Immature natural killer cell (primary cell): ENCODE results near the gene CDHR3. TPM values are rescaled to one million over a fixed set of nuclear protein-coding genes. Genes with fewer than 3 reads are reported as not detected.

Experiments
- DNase-seq, 3 donors: peaks; one replicate each; pipeline ENCODE4 v3.0.0; 2022; ENCODE audit warnings: mixed read lengths in 1 of 3
- H3K27ac Mint-ChIP-seq, 6 donors: one replicate each; pipeline ENCODE4 v1.8.0; 2020; ENCODE audit warnings: mixed read lengths in 6 of 6, mild to moderate bottlenecking in 5 of 6, inconsistent platforms in 4 of 6, moderate library complexity in 3 of 6
- H3K27me3 Mint-ChIP-seq, 3 donors: one replicate each; pipeline ENCODE4 v1.8.0; 2020 to 2021; ENCODE audit warnings: low read depth in 3 of 3, mild to moderate bottlenecking in 3 of 3, mixed read lengths in 3 of 3, moderate library complexity in 3 of 3, inconsistent platforms in 1 of 3
- H3K36me3 Mint-ChIP-seq, 3 donors: one replicate each; pipeline ENCODE4 v1.8.0; 2020; ENCODE audit warnings: mixed read lengths in 3 of 3, inconsistent platforms in 2 of 3, mild to moderate bottlenecking in 2 of 3
- H3K4me1 Mint-ChIP-seq, 2 donors: one replicate each; pipeline ENCODE4 v1.8.0; 2020; ENCODE audit warnings: inconsistent platforms in 2 of 2, mild to moderate bottlenecking in 2 of 2, mixed read lengths in 2 of 2, moderate library complexity in 1 of 2
- H3K4me3 Mint-ChIP-seq, 5 donors: one replicate each; pipeline ENCODE4 v1.8.0; 2020; ENCODE audit warnings: mild to moderate bottlenecking in 5 of 5, mixed read lengths in 5 of 5, inconsistent platforms in 3 of 5, moderate library complexity in 3 of 5
- H3K9me3 Mint-ChIP-seq, 6 donors: one replicate each; pipeline ENCODE4 v1.8.0; 2020; ENCODE audit warnings: mild to moderate bottlenecking in 6 of 6, mixed read lengths in 6 of 6, inconsistent platforms in 4 of 6, moderate library complexity in 3 of 6
- polyA plus RNA-seq, 3 donors: library from polyadenylated mRNA; unstranded; fragments of 300-500 nt; fragmentation: Illumina TruSeq; gene quantifications; one replicate each; pipeline ENCODE4 v1.2.3, GENCODE V29; 2021

Gene CDHR3
- polyA plus RNA-seq, 3 donors from 2014 or later: 1.2 to 3.4 (median 2.1) TPM

DNA sequence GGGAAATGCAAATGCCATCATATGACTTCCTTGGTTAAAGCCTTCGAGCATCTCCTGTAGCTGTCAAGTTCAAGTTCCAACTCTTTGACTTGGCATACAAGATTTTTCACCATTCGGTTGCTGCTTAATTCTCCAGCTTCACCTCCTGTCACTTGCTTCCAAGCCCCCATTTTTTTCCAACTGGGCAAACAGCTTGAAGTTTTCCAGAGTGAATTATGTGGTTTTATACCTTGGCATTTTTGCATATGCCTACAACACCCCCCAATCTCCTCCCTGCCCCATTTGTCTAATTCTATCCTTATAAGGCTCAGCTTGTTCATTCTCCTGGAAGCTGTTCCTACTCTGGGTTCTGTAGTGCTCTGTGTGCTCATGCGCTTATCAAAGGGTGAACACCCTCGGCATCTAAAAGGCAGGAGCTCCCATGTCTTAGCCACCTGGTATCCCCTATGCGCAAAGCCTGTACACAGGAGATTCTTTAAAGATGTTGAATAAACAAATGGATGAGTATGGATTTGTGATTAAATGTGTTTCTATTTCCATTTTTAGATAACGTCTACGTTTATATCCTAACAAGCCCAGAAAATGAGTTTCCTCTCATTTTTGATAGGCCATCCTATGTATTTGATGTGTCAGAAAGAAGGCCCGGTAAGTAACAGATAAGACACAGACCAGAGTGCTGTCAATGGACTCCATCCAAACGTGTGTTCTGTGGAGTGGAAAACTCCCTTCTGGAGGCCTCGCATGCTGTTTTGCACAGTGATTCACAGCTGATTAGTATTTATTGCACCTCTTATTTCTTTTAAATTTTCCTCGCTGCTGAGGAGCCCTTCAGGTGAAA, 52.5 kb downstream of the CDHR3 start:
- Mint-ChIP-seq H3K4me1 (no peaks in the 10 kb centered on the region), H3K4me3 (no peak overlapping the region), H3K27me3 (peaks cover 5 to 22% (median 5%) of the 10 kb centered on the region in 3 donors), H3K36me3 (peaks cover 4 to 6% (median 5%) of the 10 kb centered on the region in 3 donors), H3K27ac (no peak overlapping the region), H3K9me3 (no peaks in the 10 kb centered on the region)
- DNase-seq: no peak

DNA sequence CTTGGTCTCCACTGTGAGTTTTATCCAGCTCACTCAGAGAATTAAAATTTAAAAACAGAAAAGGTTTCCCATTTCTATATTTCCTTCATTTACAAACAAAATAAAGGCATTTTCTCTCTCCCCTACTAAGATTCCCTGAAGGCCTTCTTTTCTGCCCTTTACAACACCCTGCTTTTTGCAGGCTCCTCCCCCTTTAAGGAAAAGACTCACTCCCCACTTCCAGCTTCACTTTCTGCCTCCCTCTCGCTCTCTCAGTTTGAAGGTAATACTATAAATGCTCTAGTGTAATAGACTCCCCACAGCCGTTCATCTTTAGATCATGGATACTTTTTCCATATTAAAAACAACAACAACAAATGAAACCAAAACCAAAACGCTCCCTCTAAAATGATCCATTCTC, 53.3 kb downstream of the CDHR3 start:
- H3K27me3 Mint-ChIP-seq: peaks cover 5 to 24% (median 6%) of the 10 kb centered on the region in 3 donors
- no peak overlapping the region for H3K27ac Mint-ChIP-seq
- H3K4me1 Mint-ChIP-seq: peaks cover under 1% of the 10 kb centered on the region in 2 donors
- H3K9me3 Mint-ChIP-seq: no peaks in the 10 kb centered on the region
- DNase-seq: no peak
- H3K4me3 Mint-ChIP-seq: no peak overlapping the region
- peaks cover 4 to 5% (median 5%) of the 10 kb centered on the region in 3 donors for H3K36me3 Mint-ChIP-seq

DNA sequence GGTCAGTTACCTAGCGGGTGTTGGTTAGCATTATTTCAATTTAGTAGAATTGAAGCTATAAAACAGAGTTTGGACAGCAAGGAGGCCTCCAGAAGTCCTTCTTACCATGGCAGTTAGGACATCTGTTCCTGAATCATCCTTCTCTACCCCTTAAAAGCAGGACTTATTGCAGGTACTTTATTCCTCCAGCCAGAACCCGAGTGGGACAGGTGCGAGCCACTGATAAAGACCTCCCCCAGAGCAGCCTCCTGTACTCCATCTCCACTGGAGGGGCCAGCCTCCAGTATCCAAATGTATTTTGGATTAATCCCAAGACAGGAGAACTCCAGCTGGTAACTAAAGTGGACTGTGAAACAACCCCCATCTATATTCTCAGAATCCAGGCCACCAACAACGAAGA, 54.6 kb downstream of the CDHR3 start:
- Mint-ChIP-seq H3K27ac (no peak overlapping the region), H3K4me1 (peaks cover 13 to 14% of the 10 kb centered on the region in 2 donors), H3K27me3 (peaks cover 7 to 33% (median 9%) of the 10 kb centered on the region in 3 donors), H3K4me3 (no peak overlapping the region), H3K36me3 (no peaks in the 10 kb centered on the region), H3K9me3 (no peaks in the 10 kb centered on the region)
- no peak for DNase-seq

DNA sequence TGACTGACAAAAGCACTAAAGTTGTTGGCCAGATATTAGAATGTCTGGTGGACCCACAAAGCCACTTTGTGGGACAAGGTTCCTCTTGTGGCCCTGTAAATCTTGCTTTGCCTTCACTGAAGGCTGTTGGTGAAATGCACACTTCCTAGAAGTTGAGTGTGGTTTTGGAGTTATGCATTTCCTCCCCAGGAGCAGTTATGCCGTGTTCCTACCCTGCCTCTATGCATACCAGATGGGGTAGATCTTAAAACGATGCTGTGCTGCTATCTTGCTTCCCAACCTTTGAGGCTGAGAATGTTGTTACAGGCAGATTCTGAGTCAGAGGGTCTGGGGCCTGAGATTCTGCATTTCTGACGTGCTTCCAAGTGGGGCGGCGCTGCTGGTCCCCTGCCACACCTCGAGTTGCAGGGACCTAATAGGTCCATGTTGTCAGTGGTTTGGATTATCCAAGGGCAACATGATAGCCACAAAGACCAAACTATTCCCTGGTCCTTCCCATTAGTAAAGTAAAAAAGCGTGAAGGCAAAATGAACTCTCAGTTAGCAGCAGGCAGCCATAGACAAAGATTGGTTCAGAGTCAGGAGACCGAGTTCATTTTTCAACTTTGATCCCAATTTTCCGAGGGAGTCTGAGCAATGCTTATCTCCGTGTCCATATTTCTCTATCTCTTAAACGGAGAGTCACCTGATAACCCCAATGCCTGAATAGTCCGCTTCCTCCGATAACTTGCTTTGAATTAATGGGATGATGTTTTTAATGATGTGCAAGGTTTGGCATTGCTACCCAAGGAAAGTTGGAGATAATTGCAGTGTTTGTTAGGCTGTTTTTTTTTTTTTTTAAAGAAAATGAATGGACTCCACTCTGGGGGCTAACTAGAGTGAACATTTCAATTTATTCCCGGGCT, 55.8 kb downstream of the CDHR3 start:
- DNase-seq: no peak
- Mint-ChIP-seq H3K4me3 (no peak overlapping the region), H3K27ac (no peak overlapping the region), H3K36me3 (no peaks in the 10 kb centered on the region), H3K9me3 (no peaks in the 10 kb centered on the region), H3K4me1 (peaks cover 25 to 26% of the 10 kb centered on the region in 2 donors), H3K27me3 (peaks cover 9 to 43% (median 13%) of the 10 kb centered on the region in 3 donors)

DNA sequence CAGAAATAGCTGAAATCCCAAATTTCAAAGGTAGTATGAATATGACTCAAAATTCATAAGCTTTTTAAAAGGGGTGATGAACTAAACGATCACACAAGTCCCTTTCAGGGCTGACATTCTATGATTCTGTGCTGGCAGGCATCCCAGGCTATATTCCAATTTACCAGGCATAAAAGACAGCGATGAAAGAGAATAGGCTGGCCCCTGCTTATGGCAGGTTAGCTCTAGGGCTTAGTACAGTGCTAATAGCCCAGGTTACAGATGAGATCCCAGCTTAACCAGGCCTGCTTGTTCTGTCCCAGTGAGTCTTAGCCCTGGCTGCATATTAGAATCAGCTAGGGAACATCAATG, 56.4 kb downstream of the CDHR3 start:
- Mint-ChIP-seq H3K27ac (no peak overlapping the region), H3K4me1 (peaks cover 30 to 31% of the 10 kb centered on the region in 2 donors)

DNA sequence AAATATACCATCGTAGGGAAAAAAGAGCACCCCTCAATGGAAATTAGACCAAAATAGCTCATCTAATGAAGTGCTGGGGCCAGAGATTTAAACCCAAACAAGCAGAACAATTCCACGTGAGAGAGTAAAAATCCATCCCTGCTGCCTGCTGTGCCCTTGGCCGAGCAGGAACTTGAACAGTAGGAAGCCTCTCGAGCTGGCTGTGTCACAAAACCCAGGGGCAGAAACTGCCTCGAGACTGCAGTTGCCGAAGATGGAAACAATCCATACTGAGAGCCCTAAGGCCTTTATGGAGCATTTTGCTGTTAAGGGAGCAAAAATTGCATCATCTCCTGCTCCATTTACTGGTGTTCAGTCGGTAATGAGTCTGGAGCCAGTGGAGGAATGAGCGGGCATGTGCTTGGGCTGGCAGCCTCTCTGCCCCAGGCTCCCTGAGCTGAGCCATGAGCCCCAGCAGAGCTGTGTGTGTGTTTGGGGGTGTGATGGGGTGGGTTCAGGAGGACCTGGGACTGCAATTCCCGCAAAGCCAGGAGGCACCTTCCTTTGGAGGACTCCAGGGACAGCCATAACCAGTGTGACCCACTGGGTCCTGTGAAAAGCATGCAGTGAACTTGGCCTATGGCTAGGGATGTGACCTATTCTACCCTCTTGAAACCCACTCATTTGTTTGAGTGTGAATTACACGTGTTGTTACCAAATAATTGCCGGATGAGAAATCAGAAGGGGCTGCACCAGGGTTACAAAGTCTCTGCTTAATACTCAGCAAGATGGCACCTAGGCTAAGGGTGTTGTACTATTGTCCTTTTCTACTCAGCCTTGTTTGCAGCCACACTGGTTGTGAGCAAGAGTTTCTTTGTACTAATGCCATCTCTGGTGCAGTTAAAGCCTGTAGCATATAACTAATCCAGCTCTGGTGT, 58.3 kb downstream of the CDHR3 start:
- Mint-ChIP-seq H3K4me1 (peaks cover 30 to 32% of the 10 kb centered on the region in 2 donors), H3K9me3 (no peaks in the 10 kb centered on the region), H3K27me3 (peaks cover 15 to 60% (median 23%) of the 10 kb centered on the region in 3 donors), H3K36me3 (no peaks in the 10 kb centered on the region), H3K27ac (peak overlapping the region in 5 of 6 donors; percentile 47 to 93 (median 79)), H3K4me3 (peak overlapping the region in 4 of 5 donors; percentile 62 to 73 (median 66))
- no peak for DNase-seq

More for the DNA sequence above, 56.4 kb downstream of the CDHR3 start:
- H3K36me3 Mint-ChIP-seq: no peaks in the 10 kb centered on the region
- no peak overlapping the region for H3K4me3 Mint-ChIP-seq
- H3K27me3 Mint-ChIP-seq: peaks cover 9 to 50% (median 20%) of the 10 kb centered on the region in 3 donors
- no peak for DNase-seq
- H3K9me3 Mint-ChIP-seq: no peaks in the 10 kb centered on the region

DNA sequence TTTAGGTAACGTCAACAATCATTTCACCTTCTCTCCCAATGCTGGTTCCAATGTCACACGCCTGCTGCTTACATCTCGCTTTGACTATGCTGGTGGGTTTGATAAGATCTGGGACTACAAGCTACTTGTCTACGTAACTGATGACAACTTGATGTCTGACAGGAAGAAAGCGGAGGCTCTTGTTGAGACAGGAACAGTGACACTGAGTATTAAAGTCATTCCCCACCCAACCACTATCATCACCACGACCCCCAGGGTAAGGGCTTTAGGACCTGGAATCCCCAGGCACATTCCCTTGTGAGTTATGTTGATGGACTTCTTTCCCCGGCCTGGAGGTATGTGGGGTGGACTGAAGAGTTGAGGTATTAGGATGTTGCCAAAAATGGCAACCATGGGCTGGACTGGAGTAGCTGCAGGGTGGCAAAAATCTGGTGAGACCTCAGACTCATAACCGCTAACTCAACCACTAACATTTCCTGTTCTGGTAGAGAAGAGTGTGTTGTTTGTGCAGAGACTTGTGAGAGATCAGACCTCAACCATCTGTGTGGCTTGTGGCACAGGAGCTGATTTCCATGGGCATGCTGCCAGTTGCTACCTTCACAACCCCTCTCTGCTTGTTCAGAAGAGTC, 59.2 kb downstream of the CDHR3 start:
- DNase-seq: peak; percentile 81 to 86 (median 81)
- Mint-ChIP-seq H3K4me3 (peak overlapping the region; percentile 62 to 73 (median 68)), H3K4me1 (peaks cover 30 to 32% of the 10 kb centered on the region in 2 donors), H3K27ac (peak overlapping the region; percentile 47 to 93 (median 75)), H3K36me3 (no peaks in the 10 kb centered on the region), H3K9me3 (no peaks in the 10 kb centered on the region), H3K27me3 (peaks cover 18 to 66% (median 26%) of the 10 kb centered on the region in 3 donors)

DNA sequence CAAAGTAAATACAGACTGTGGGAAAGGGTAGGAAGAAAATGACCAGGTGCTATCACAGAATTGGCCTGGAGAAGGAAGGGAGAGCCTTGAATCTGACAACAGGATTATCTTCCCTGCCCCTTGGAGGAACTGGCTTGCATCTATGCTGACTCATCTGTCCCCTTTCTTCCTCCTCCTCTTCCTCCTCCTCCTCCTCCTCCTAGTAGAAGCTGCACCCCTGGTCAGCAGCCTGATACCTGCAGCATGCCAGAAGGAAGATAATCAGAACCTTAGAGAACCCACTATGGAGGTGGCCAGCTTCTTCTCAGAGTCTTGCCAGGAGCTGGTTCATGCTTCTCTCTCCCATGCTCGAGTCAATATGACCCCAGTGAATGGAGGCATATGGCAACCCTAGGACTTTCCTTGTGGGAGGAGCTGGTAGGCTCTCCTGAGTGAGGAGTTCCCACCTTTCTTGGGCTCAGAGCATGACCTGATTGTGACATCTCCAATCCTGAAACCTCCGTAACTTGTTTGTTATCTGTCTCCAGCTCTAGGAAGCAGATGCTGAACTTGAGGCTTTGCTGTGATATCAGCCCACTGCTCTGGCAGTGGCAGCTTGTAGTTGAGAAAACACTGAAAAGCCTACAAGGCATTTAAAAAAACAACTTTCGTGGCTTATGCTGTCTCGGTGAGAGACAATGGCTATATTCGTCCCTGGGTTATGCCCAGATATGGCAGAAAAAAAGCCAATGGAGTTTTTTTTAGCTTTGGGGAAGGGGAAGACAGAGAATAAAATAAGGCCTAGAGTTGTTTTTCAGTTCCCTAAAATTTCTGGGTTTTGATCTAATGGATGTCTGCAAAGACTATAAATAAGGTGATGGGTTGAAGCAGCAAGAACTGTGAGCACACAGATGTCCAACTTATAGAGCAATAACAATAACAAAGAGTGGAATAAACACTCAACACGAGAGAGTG, 60.6 kb downstream of the CDHR3 start:
- peaks cover 19 to 62% (median 29%) of the 10 kb centered on the region in 3 donors for H3K27me3 Mint-ChIP-seq
- H3K36me3 Mint-ChIP-seq: peaks cover 0 to 3% (median 0%) of the 10 kb centered on the region in 3 donors
- peaks cover 30 to 32% of the 10 kb centered on the region in 2 donors for H3K4me1 Mint-ChIP-seq
- H3K27ac Mint-ChIP-seq: peak overlapping the region in 2 of 6 donors; percentile 71 to 93
- no peaks in the 10 kb centered on the region for H3K9me3 Mint-ChIP-seq
- peak overlapping the region in 4 of 5 donors; percentile 40 to 73 (median 57) for H3K4me3 Mint-ChIP-seq
- no peak for DNase-seq

DNA sequence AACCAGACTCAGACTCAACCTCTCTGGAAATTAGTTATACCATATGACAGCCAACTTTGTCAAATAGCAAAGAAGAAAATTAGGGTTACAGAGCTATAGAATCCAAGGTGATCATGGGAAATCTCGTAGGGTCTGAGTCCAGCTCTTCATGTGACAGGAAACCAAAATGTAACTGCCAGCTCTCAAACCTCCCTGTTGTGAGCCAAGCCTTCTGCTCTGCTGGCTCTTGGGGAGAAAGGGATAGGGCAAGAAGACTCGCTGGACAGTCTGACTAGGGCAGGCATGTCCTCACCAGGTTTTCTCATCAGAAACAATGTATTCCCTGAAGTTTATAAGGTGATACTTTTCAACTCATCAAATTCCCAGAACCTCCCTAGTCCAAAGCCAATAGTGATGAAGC, 63.0 kb downstream of the CDHR3 start:
- Mint-ChIP-seq H3K4me3 (no peak overlapping the region), H3K36me3 (peaks cover 0 to 8% (median 0%) of the 10 kb centered on the region in 3 donors), H3K27ac (no peak overlapping the region), H3K27me3 (peaks cover 21 to 54% (median 29%) of the 10 kb centered on the region in 3 donors), H3K9me3 (no peaks in the 10 kb centered on the region), H3K4me1 (peaks cover 30 to 32% of the 10 kb centered on the region in 2 donors)
- no peak for DNase-seq

DNA sequence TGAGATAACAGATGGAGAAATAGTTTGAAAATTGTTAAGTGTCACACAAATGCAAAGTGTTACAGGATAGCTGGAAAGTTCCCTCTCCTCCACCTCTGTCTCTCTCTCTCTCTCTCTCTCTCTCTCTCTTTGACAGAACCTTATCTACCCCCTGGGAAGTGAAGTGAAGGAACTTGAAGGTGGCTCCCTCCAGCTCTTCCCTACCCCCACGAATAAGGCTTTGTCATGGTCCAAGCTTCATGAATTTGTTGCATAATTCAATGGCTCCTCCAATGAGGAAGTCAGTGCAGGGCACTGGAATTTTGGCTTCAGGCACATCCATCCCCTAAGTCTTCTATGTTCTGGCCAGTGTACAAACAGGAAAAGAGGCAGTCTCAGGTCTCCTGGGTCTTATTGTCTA, 66.4 kb downstream of the CDHR3 start:
- DNase-seq: no peak
- H3K4me1 Mint-ChIP-seq: peaks cover 0 to under 1% of the 10 kb centered on the region in 2 donors
- no peak overlapping the region for H3K4me3 Mint-ChIP-seq
- H3K27me3 Mint-ChIP-seq: peaks cover 16 to 29% (median 21%) of the 10 kb centered on the region in 3 donors
- H3K36me3 Mint-ChIP-seq: peaks cover 0 to 11% (median 0%) of the 10 kb centered on the region in 3 donors
- no peaks in the 10 kb centered on the region for H3K9me3 Mint-ChIP-seq
- H3K27ac Mint-ChIP-seq: no peak overlapping the region

DNA sequence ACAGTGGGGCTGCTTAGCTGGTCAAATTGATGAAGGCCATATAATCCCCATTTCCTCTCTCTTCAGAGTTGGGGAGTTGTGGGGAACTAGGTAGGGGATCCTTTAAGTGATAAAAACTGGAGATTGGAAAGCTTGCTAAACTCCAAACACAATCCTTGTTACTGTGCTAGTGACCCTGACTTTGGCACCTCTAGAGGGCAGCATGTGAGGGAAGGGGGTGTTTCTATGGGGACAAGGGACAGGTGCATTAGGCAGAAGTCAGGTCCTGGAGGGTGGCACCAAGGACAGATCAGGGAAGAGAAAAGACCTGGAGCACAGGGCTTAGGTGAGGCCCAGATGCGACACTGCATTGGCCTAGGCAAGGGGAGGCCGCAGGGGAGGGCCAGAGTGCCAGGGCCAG, 66.9 kb downstream of the CDHR3 start:
- no peaks in the 10 kb centered on the region for H3K9me3 Mint-ChIP-seq
- H3K4me1 Mint-ChIP-seq: no peaks in the 10 kb centered on the region
- DNase-seq: no peak
- peaks cover 0 to 11% (median 0%) of the 10 kb centered on the region in 3 donors for H3K36me3 Mint-ChIP-seq
- peaks cover 12 to 25% (median 20%) of the 10 kb centered on the region in 3 donors for H3K27me3 Mint-ChIP-seq
- no peak overlapping the region for H3K27ac Mint-ChIP-seq
- H3K4me3 Mint-ChIP-seq: no peak overlapping the region
